GM19438 (cell line): Measurements from ENCODE around the gene S100PBP.
A peak's percentile ranks its signal among the peaks of the same experiment; 100 is the strongest.

Experiments
- ATAC-seq: cut with Tn5 transposase; IDR thresholded peaks from one replicate; pipeline ENCODE4 v1.9.1; 2021; ENCODE audit warnings: low read depth; ENCODE audit not compliant: unreplicated experiment

The S100PBP gene

GRCh38 chr1:32817159-32817814 lies at the start of gene S100PBP, which contains the start of gene YARS1:
Gene S100PBP (plus strand): TSS chr1:32817653. CDS start chr1:32826100, 8,447 bp downstream.
Gene YARS1 (minus strand): TSS chr1:32817358. CDS start chr1:32817244, 114 bp downstream.
- peak; percentile 86 for ATAC-seq

- ATAC-seq: no peak
Measured at GRCh38 chr1:32768110-32768850, 49.2 kb upstream of the S100PBP start.

- ATAC-seq: no peak
Measured at GRCh38 chr1:32769524-32770220, 47.8 kb upstream of the S100PBP start.

- no peak for ATAC-seq
Measured at GRCh38 chr1:32770221-32770731, 47.2 kb upstream of the S100PBP start.

- ATAC-seq: no peak
Measured at GRCh38 chr1:32770741-32771548, 46.5 kb upstream of the S100PBP start.

- no peak for ATAC-seq
Measured at GRCh38 chr1:32771561-32772280, 45.7 kb upstream of the S100PBP start.

GRCh38 chr1:32772281-32773017 lies 45.0 kb upstream of the S100PBP start:
- ATAC-seq: no peak

GRCh38 chr1:32773018-32773763 lies 44.3 kb upstream of the S100PBP start:
- no peak for ATAC-seq

- no peak for ATAC-seq
Measured at GRCh38 chr1:32773764-32774463, 43.5 kb upstream of the S100PBP start.

- no peak for ATAC-seq
Measured at GRCh38 chr1:32774464-32774808, 43.0 kb upstream of the S100PBP start.

GRCh38 chr1:32774950-32775634 lies 42.4 kb upstream of the S100PBP start:
- ATAC-seq: no peak

- ATAC-seq: no peak
Measured at GRCh38 chr1:32775640-32776337, 41.7 kb upstream of the S100PBP start.

- ATAC-seq: no peak
Measured at GRCh38 chr1:32779242-32779641, 38.2 kb upstream of the S100PBP start.

GRCh38 chr1:32780005-32780404 lies 37.4 kb upstream of the S100PBP start:
- no peak for ATAC-seq

GRCh38 chr1:32780628-32781234 lies 36.7 kb upstream of the S100PBP start:
- no peak for ATAC-seq

GRCh38 chr1:32782086-32782485 lies 35.4 kb upstream of the S100PBP start:
- ATAC-seq: no peak
